Fibroblast of skin of right quadriceps (primary cell): Measurements from ENCODE around the gene IFFO2.

Experiments used
- DNase-seq: peaks from one replicate; pipeline ENCODE4 v3.0.0-alpha.2; 2013

Gene IFFO2

GRCh38 chr1:18934205-18935000, 22.1 kb downstream of the IFFO2 start:
- DNase-seq, result no peak

- DNase-seq, result no peak
These were observed 23.6 kb downstream of the IFFO2 start for GRCh38 chr1:18932879-18933278.

GRCh38 chr1:18932387-18932786, 24.1 kb downstream of the IFFO2 start:
- no peak for DNase-seq

DNA sequence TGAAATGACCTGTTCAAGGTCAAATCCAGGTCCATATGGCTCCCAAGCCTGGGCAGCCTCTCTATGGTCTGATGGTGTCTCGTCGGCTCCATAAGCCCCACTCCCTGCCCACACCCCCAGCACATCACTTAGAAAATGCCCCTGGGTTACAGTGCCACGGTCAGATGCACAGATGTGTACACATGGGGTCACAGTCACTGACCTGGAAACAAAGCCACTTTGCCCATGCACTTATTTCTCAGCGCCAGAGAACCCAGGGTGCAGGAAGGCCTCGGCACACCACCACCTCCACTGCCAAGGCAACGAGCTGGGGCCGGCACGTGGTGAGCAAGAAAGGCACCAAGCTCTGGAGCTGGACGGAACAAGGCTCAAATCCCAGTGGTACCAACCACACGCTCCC, 24.7 kb downstream of the IFFO2 start:
- no peak for DNase-seq

GRCh38 chr1:18929686-18930085, 26.8 kb downstream of the IFFO2 start:
- DNase-seq, result peak; percentile 53

DNA sequence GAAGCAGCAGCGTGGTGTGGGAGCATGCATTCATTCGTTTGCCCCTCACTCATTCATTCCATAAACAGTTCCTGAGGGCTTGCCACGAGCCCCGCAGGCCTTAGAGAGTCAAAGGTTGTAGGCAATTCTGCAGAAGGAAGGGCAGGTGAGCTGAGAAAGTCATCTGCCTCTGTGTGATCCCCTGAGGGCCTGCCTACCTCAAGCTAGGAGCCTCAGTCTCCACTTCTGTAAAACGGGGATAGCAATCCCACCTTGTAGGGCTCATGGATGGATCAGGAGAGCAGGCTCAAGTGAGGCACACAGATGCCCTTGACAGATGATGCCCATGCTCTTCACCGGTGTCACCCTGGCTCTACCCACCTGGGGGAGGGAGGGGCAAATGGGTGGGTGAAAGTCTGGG, 27.5 kb downstream of the IFFO2 start:
- DNase-seq, result no peak

GRCh38 chr1:18928406-18928805, 28.1 kb downstream of the IFFO2 start:
- DNase-seq, result no peak

GRCh38 chr1:18927654-18928272, 28.7 kb downstream of the IFFO2 start:
- peak; percentile 66 for DNase-seq

- DNase-seq, result no peak
These were observed 29.3 kb downstream of the IFFO2 start for GRCh38 chr1:18927082-18927653.

DNA sequence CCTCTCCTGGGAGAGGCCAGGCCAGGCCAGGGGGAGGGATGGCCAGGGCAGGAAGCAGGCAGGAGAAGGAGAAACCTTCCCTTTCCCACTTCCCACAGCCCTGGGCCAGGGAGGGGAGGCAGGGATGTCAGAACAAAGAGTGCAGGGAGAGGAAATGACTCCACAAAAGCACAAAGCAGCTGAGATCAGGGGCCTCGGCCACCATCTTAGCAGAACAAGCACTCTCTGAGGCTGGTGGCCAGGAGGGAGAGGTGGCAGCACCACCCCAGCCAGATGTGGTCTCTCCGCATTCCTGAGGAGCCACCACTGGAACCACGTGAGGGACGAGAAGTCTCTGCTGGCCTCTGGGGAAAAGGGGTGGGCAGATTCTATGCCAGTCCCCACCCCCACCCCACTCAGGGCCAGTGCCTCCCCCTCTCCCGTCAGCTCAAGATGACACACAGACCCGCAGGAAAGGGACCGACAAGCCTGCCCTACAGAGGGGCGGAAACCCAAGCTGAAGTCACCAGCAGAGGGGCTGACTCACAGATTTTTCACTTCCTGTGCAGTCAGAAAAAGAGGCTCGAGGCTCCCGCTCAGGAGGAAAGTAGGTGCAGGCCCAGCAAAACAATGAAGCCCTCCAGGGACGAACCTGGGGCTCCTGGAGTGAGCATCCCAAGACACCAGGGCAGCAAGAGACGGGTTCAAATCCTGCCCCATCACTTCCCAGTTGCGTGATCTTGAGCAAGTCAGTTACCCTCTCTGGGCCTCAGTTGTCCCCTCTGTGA, 30.0 kb downstream of the IFFO2 start:
- peak; percentile 96 for DNase-seq

- DNase-seq, result no peak
These were observed 31.2 kb downstream of the IFFO2 start for GRCh38 chr1:18925279-18925678.

DNA sequence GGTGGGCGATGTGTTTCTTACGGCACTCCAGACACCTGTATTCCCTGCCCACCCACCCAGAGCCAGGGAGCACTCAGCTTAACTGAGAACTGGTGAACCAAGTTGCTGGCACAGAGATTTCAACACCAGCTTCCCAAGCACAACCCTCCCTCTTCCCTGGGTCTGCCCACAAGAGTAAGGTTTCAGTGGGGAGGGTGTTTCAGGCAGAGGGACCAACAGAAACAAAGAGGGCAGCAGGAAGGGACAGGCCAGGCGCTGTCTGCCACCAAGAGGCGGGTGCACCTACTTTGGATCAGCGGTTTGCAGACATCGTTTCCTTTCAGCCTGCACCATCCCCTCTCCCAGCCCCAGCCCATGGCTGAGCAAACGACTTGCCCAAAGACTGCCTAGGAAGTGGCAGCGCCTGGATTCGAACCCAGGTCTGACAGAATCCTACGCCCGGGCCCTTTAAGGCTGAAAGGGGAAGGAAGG, 32.2 kb downstream of the IFFO2 start:
- DNase-seq, result no peak

DNA sequence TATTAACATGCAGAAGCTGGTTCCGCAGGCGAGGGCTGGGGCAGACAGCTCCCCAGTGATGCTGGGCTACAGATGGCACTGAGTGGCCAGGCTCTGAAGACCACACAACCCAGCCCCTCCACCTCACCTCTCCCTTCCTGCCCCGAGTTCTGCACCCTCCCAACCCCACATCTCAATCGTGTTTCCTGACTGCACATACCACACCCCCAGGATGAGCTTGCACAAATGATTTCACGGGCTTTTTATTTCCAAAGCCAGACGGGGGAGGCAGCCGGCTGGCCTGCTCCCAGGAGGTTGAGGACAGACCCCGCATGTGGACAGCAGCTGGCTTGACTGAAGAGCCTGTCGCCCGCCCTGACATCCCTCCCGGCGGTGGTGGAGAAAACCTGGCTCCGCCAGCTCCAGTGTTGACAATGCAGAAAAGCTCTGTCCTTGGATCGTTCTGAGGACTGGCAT, 32.7 kb downstream of the IFFO2 start:
- DNase-seq, result peak; percentile 56

GRCh38 chr1:18922848-18923755, 33.4 kb downstream of the IFFO2 start:
- DNase-seq, result no peak

- DNase-seq, result peak; percentile 89
These were observed 34.2 kb downstream of the IFFO2 start for GRCh38 chr1:18922319-18922726.

DNA sequence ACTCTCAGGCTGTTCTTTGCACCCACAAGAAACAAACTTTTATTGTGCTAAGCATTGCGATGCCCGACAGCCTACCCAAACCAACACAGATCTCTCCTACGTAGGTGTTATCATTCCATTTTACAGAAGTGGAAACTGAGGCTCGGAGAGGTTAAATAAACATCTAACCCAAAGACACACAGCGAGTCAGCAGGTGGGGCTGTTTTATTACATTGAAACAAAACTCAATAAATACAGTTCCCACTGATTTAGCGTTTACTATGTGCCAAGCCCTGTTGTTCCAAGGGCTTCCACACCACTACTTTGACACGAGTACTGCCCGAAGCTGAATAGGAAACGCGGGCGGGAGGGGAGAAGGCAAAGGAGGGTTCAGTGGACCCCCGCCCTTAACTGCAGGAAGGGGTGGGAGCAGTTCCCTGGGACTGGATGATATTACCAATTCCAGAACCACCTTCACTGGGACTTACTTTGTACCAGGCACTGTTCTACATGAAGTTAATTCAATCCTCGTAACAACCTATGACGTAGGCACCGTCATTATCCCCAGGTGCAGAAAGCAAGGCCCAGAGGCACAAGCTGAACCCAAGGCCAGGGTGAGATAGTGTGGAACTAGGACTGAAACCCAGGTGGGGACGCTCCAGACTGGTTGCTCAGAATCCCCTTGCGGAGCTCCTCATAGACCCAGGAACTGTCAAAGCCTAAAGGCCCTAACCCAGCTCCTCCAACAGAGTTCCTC, 34.8 kb downstream of the IFFO2 start:
- no peak for DNase-seq

GRCh38 chr1:18920931-18921330, 35.5 kb downstream of the IFFO2 start:
- DNase-seq, result no peak

- DNase-seq, result no peak
These were observed 36.5 kb downstream of the IFFO2 start for GRCh38 chr1:18919956-18920355.

GRCh38 chr1:18919197-18919905, 37.1 kb downstream of the IFFO2 start:
- DNase-seq, result no peak

GRCh38 chr1:18918417-18918816, 38.1 kb downstream of the IFFO2 start:
- DNase-seq, result no peak
